ENCODE results near the gene MAN2A2.

Gene MAN2A2

GRCh38 chr15:90930861-90931574 is 27.9 kb downstream of the MAN2A2 start:
- no peak for TF ChIP-seq TEAD4 (IDR thresholded peaks at IDR 0.05)
- TF ChIP-seq EP300 (IDR thresholded peaks at IDR 0.05; ENCODE audit: borderline replicate concordance), result no peak
- TF ChIP-seq RAD21 (IDR thresholded peaks at IDR 0.05; ENCODE audit: low read depth), result no peak
- TF ChIP-seq MAX (IDR thresholded peaks at IDR 0.05), result no peak
- no peak for TF ChIP-seq TAF1 (IDR thresholded peaks at IDR 0.05; ENCODE audit: low read depth)
- TF ChIP-seq CEBPB (IDR thresholded peaks at IDR 0.05), result no peak
- no peak for TF ChIP-seq CREB1 (IDR thresholded peaks at IDR 0.05; ENCODE audit: low read depth)
- TF ChIP-seq USF1 (IDR thresholded peaks at IDR 0.05), result no peak
- no peak for TF ChIP-seq NFIC (IDR thresholded peaks at IDR 0.05)
- TF ChIP-seq ZBTB7A (IDR thresholded peaks at IDR 0.05; ENCODE audit: low read depth), result no peak
- no peak for TF ChIP-seq REST (IDR thresholded peaks at IDR 0.05; ENCODE audit: low read depth)
- TF ChIP-seq YY1 (IDR thresholded peaks at IDR 0.05; ENCODE audit: low read depth), result no peak
- TF ChIP-seq TCF12 (IDR thresholded peaks at IDR 0.05; ENCODE audit: low read depth), result no peak
- no peak for TF ChIP-seq FOXM1 (IDR thresholded peaks at IDR 0.05; ENCODE audit: borderline replicate concordance, low read depth)
- no peak for TF ChIP-seq EGR1 (IDR thresholded peaks at IDR 0.05)

- no peak for TF ChIP-seq TEAD4 (IDR thresholded peaks at IDR 0.05)
- no peak for TF ChIP-seq EP300 (IDR thresholded peaks at IDR 0.05; ENCODE audit: borderline replicate concordance)
- TF ChIP-seq NFIC (IDR thresholded peaks at IDR 0.05), result no peak
- TF ChIP-seq MAX (IDR thresholded peaks at IDR 0.05), result no peak
- no peak for TF ChIP-seq YY1 (IDR thresholded peaks at IDR 0.05; ENCODE audit: low read depth)
- TF ChIP-seq USF1 (IDR thresholded peaks at IDR 0.05), result no peak
- TF ChIP-seq RAD21 (IDR thresholded peaks at IDR 0.05; ENCODE audit: low read depth), result no peak
- no peak for TF ChIP-seq CREB1 (IDR thresholded peaks at IDR 0.05; ENCODE audit: low read depth)
- no peak for TF ChIP-seq EGR1 (IDR thresholded peaks at IDR 0.05)
Measured at GRCh38 chr15:90931575-90931827, 28.4 kb downstream of the MAN2A2 start.

- TF ChIP-seq REST (IDR thresholded peaks at IDR 0.05; ENCODE audit: low read depth) (no peak), NFIC (IDR thresholded peaks at IDR 0.05) (no peak), TCF12 (IDR thresholded peaks at IDR 0.05; ENCODE audit: low read depth) (peak; percentile 56; the same call in 1 of the 2 replicates), RAD21 (IDR thresholded peaks at IDR 0.05; ENCODE audit: low read depth) (peak; percentile 31; the same call in 1 of the 2 replicates), TAF1 (IDR thresholded peaks at IDR 0.05; ENCODE audit: low read depth) (peak; percentile 78), EP300 (IDR thresholded peaks at IDR 0.05; ENCODE audit: borderline replicate concordance) (0 out of 2 replicates have a peak, but pooled peaks have one; percentile 38), ZBTB7A (IDR thresholded peaks at IDR 0.05; ENCODE audit: low read depth) (peak; percentile 57; the same call in 1 of the 2 replicates), MAX (IDR thresholded peaks at IDR 0.05) (peak; percentile 78), TEAD4 (IDR thresholded peaks at IDR 0.05) (peak; percentile 52; the same call in 1 of the 2 replicates), EGR1 (IDR thresholded peaks at IDR 0.05) (no peak), YY1 (IDR thresholded peaks at IDR 0.05; ENCODE audit: low read depth) (peak; percentile 67), CREB1 (IDR thresholded peaks at IDR 0.05; ENCODE audit: low read depth) (no peak)
Measured at GRCh38 chr15:90931828-90932659, 28.9 kb downstream of the MAN2A2 start, which contains the start of gene HDDC3. Gene HDDC3, minus strand, starts transcription at chr15:90932549. Its CDS starts 9 bp downstream, at chr15:90932540.

GRCh38 chr15:90932660-90932991 is 29.5 kb downstream of the MAN2A2 start:
- TF ChIP-seq REST (IDR thresholded peaks at IDR 0.05; ENCODE audit: low read depth) (peak; percentile 39; the same call in 1 of the 2 replicates), TCF12 (IDR thresholded peaks at IDR 0.05; ENCODE audit: low read depth) (no peak)
